ENCODE data around the gene CD48. TPM values are rescaled to one million over a fixed set of nuclear protein-coding genes. Genes with fewer than 3 reads are reported as not detected.

The CD48 gene
- total and polyA plus RNA-seq, 2 of the 4 experiments (the other 2 are of a cell fraction): not detected

- H4K5ac ChIP-seq (ENCODE audit: low read depth, low read length): no peak overlapping the region
- no TSS peak for BruUV-seq (replicated peaks)
- TF ChIP-seq CTCF (conservative IDR thresholded peaks at IDR 0.05; ENCODE audit: low read depth, low read length) (no peak), USF2 (IDR thresholded peaks at IDR 0.05; ENCODE audit: low read depth, low read length) (no peak), RCOR1 (IDR thresholded peaks at IDR 0.05; ENCODE audit: insufficient replicate concordance, low read length) (no peak), NFE2L2 (IDR thresholded peaks at IDR 0.05; ENCODE audit: low read depth, low read length) (no peak), FOS (IDR thresholded peaks at IDR 0.05; ENCODE audit: low read depth, low read length) (no peak)
- H3K9me1 ChIP-seq (ENCODE audit: insufficient read depth, low read length): no peaks in the 10 kb centered on the region
- H4K91ac ChIP-seq (ENCODE audit: insufficient read depth, low read depth, low read length): no peak overlapping the region
- no peak overlapping the region for H3K4me2 ChIP-seq (ENCODE audit: low read depth, low read length)
- DNase-seq (no peak), ATAC-seq (ENCODE audit: low read depth) (no peak)
- no peak overlapping the region for H2AK5ac ChIP-seq (ENCODE audit: low read depth, low read length)
- no peak overlapping the region for H3K14ac ChIP-seq (replicated peaks; ENCODE audit: low read depth, low read length)
- H2BK120ac ChIP-seq (ENCODE audit: low read depth, low read length): no peak overlapping the region
- no peak overlapping the region for H3K56ac ChIP-seq (ENCODE audit: extremely low read depth, insufficient read depth, low read length)
- H3K23ac ChIP-seq (ENCODE audit: low read depth, low read length): no peak overlapping the region
- dilution Hi-C loops (cut with HindIII; ENCODE audit: low sequenced_read_pairs, unreplicated experiment): no loop called here
- no peaks in the 10 kb centered on the region for H3K79me1 ChIP-seq (ENCODE audit: low read depth in 1 of 2, low read length in 2 of 2)
- H4K8ac ChIP-seq (ENCODE audit: low read depth in 2 of 2, low read length in 2 of 2): no peak overlapping the region
- POLR2A ChIA-PET (ENCODE audit: unreplicated experiment): no interaction called here
- H2BK15ac ChIP-seq (ENCODE audit: low read depth, low read length): no peak overlapping the region
- H3K9ac ChIP-seq (ENCODE audit: low read depth, low read length): no peak overlapping the region
- no peak overlapping the region for H3K18ac ChIP-seq (ENCODE audit: low read depth, low read length)
- H3K4me3 ChIP-seq (ENCODE audit: insufficient read depth, low read depth, low read length): no peak overlapping the region
- intact Hi-C loops (cut with micrococcal nuclease): no loop called here
- no peak overlapping the region for H2AFZ ChIP-seq (replicated peaks; ENCODE audit: low read length, poor library complexity)
- H3K4me1 ChIP-seq (ENCODE audit: control insufficient read depth, insufficient read depth, low read length): no peaks in the 10 kb centered on the region
- no peak overlapping the region for H2BK20ac ChIP-seq (ENCODE audit: low read depth, low read length)
- CTCF ChIA-PET: no interaction called here
- WGBS, 2 experiments (ENCODE audit: extremely low coverage in 2 of 2, insufficient read length in 1 of 2): no CpG with 5 or more reads among the region's 3 CpGs
- no peaks in the 10 kb centered on the region for H4K20me1 ChIP-seq (ENCODE audit: insufficient read depth, low read length)
- no peaks in the 10 kb centered on the region for H3K36me3 ChIP-seq (ENCODE audit: control insufficient read depth, insufficient read depth, low read length)
- no peak overlapping the region for H3K4ac ChIP-seq (ENCODE audit: low read depth, low read length)
- no peak overlapping the region for H2AK9ac ChIP-seq (replicated peaks; ENCODE audit: low read depth, low read length, poor library complexity)
- in situ Hi-C loops (cut with MboI; ENCODE audit: low sequenced_read_pairs): no loop called here
- H2BK5ac ChIP-seq (ENCODE audit: low read depth, low read length, poor library complexity, severe bottlenecking): no peak overlapping the region
- no peaks in the 10 kb centered on the region for H3K27me3 ChIP-seq (ENCODE audit: control insufficient read depth, insufficient read depth, low read length)
- H3K9me3 ChIP-seq (ENCODE audit: control insufficient read depth, insufficient read depth, low read length): no peaks in the 10 kb centered on the region
- no peak overlapping the region for H3K27ac ChIP-seq (ENCODE audit: insufficient read depth, low read length)
Measured at GRCh38 chr1:160664573-160665051, 47.0 kb downstream of the CD48 start.
